NB4 (cell line): Measurements from ENCODE around the gene MLLT3.
A peak's percentile ranks its signal among the peaks of the same experiment; 100 is the strongest.

Experiments used
- MYC ChIP-seq: IDR thresholded peaks from 2 replicates; pipeline ENCODE4 v1.6.1; 2011; ENCODE audit warnings: low read depth, low read length
- POLR2A ChIP-seq: IDR thresholded peaks from 2 replicates; pipeline ENCODE4 v1.6.1; 2011; ENCODE audit warnings: mild to moderate bottlenecking; ENCODE audit not compliant: insufficient read length; ENCODE audit errors: extremely low read depth
- TF ChIP-seq, protein P1 (sequence below): IDR thresholded peaks from one replicate; pipeline ENCODE4 v1.5.1; 2012; ENCODE audit warnings: low read depth, low read length
- TF ChIP-seq, protein P2 (sequence below): IDR thresholded peaks from 2 replicates; pipeline ENCODE4 v1.6.1; 2011; ENCODE audit warnings: low read depth, low read length

DNA sequence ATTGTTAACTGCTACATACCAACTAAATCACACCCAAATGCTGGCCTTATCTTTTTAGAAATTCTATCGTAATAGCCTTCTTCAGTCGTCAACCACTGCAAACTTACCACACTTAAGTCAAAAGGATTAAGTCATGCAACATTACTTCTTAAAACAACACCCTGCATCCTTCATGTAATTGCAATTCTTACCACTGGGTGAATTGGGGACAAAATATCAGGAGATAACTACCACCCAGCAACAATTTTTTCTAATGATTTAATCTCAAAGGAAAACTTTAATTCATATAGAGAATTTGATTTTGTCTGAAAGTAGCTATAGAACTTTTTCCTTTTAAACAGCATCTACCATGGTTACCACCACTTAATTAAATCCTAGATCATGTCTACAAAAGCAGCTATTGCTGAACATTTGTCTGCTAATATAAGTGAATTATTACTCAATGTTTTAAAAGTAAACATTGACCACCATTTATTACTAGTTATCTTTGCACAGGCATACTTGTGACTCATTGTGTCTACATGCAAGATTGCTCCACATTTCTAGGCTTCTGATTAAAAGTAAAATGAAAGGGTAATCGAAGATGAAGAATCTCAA lies 10.5 kb downstream of the MLLT3 start:
- TF ChIP-seq, protein P1, sequence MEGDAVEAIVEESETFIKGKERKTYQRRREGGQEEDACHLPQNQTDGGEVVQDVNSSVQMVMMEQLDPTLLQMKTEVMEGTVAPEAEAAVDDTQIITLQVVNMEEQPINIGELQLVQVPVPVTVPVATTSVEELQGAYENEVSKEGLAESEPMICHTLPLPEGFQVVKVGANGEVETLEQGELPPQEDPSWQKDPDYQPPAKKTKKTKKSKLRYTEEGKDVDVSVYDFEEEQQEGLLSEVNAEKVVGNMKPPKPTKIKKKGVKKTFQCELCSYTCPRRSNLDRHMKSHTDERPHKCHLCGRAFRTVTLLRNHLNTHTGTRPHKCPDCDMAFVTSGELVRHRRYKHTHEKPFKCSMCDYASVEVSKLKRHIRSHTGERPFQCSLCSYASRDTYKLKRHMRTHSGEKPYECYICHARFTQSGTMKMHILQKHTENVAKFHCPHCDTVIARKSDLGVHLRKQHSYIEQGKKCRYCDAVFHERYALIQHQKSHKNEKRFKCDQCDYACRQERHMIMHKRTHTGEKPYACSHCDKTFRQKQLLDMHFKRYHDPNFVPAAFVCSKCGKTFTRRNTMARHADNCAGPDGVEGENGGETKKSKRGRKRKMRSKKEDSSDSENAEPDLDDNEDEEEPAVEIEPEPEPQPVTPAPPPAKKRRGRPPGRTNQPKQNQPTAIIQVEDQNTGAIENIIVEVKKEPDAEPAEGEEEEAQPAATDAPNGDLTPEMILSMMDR, result peak; percentile 31
- TF ChIP-seq POLR2A (no peak), MYC (no peak)
- TF ChIP-seq, protein P2, sequence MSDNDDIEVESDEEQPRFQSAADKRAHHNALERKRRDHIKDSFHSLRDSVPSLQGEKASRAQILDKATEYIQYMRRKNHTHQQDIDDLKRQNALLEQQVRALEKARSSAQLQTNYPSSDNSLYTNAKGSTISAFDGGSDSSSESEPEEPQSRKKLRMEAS, result no peak
